HepG2 (cell line): ENCODE measurements around the gene WWTR1. TPM values are rescaled to one million over a fixed set of nuclear protein-coding genes. Genes with fewer than 3 reads are reported as not detected.

Source experiments
- ATAC-seq: fragments of 200-7000 bp; cut with Tn5 transposase; 3 replicates; pipeline ENCODE4 v1.9.1; 2020; ENCODE audit warnings: mild to moderate bottlenecking, moderate library complexity
- BruUV-seq: library from RNA; stranded (reverse); fragments of 400-500 nt; replicated peaks from 2 replicates; lab custom pipeline; 2021; lab: Mats Ljungman, UMichigan
- CTCF ChIA-PET: fragments of 300-600 bp; formaldehyde crosslinking; extraction: SDS; loops from one replicate; lab custom pipeline; 2021; ENCODE audit warnings: low total read pairs, inconsistent platforms, low intra/inter-chr PET ratio; lab: Yijun Ruan, JAX
- POLR2A ChIA-PET: fragments of 350-600 bp; sonication (Branson Sonifier 250); formaldehyde crosslinking; loops from one replicate; lab custom pipeline; 2020; ENCODE audit warnings: antibody characterized with exemption, inconsistent platforms; lab: Yijun Ruan, JAX
- DNase-seq: peaks from one replicate; pipeline ENCODE4 v3.0.0-alpha.2; 2015; ENCODE audit warnings: low spot score
- FAIRE-seq: peaks from 3 replicates; lab custom pipeline; 2011; peaks lifted over from hg19 to GRCh38; lab: Jason Lieb, UNC
- H2AFZ ChIP-seq: one replicate; pipeline ENCODE4 v1.6.1; 2011; ENCODE audit warnings: low read length, inconsistent platforms
- H3K27ac ChIP-seq: fragments of 300-600 bp; 3 replicates; pipeline ENCODE4 v1.8.0; 2011; ENCODE audit warnings: mixed run types, mild to moderate bottlenecking, mixed read lengths, low read length, inconsistent platforms; ENCODE audit not compliant: insufficient read depth; ENCODE audit errors: extremely low read length
- H3K27me3 ChIP-seq, 2 experiments: fragments of 200-600 bp in 1 of 2; 2 replicates in 1 of 2; 3 replicates in 1 of 2; pipeline versions ENCODE4 v1.6.0 to v1.8.0; 2011; ENCODE audit warnings: low read length in 2 of 2, mild to moderate bottlenecking in 2 of 2, moderate library complexity in 2 of 2, inconsistent platforms in 1 of 2; ENCODE audit not compliant: insufficient read depth in 2 of 2, control insufficient read depth in 1 of 2
- H3K36me3 ChIP-seq, 2 experiments: fragments of 200-600 bp in 1 of 2; replicated peaks in 1 of 2; 2 replicates in 1 of 2; 3 replicates in 1 of 2; pipeline versions ENCODE4 v1.5.1 to v1.8.0; 2011; ENCODE audit warnings: low read length in 2 of 2, inconsistent platforms in 1 of 2; ENCODE audit not compliant: insufficient read depth in 2 of 2, control insufficient read depth in 1 of 2
- H3K4me1 ChIP-seq: 2 replicates; pipeline ENCODE4 v1.5.1; 2012; ENCODE audit warnings: low read length, inconsistent platforms; ENCODE audit not compliant: insufficient read depth
- H3K4me2 ChIP-seq: 2 replicates; pipeline ENCODE4 v1.6.0; 2011; ENCODE audit warnings: low read depth, low read length, inconsistent platforms
- H3K4me3 ChIP-seq, 3 experiments: fragments of 200-600 bp in 1 of 3; sonication (generic), shearing (Covaris generic) in 1 of 3; replicated peaks in 1 of 3; 2 replicates each; pipeline ENCODE4 v1.5.1; 2011 to 2016; ENCODE audit warnings: low read length in 3 of 3, inconsistent platforms in 2 of 3, low read depth in 2 of 3, mild to moderate bottlenecking in 2 of 3, control low read depth in 1 of 3, mixed read lengths in 1 of 3; ENCODE audit not compliant: insufficient read depth in 1 of 3
- H3K79me2 ChIP-seq: one replicate; pipeline ENCODE4 v1.6.1; 2011; ENCODE audit warnings: low read length, inconsistent platforms; ENCODE audit not compliant: insufficient read depth
- H3K9ac ChIP-seq: 2 replicates; pipeline ENCODE4 v1.6.0; 2011; ENCODE audit warnings: mild to moderate bottlenecking, low read depth, low read length, inconsistent platforms; ENCODE audit not compliant: insufficient read depth
- H3K9me3 ChIP-seq: 2 replicates; pipeline ENCODE4 v1.5.1; 2012; ENCODE audit warnings: mild to moderate bottlenecking, low read length
- H4K20me1 ChIP-seq: 2 replicates; pipeline ENCODE4 v1.6.0; 2011; ENCODE audit warnings: inconsistent platforms, mild to moderate bottlenecking, low read length, moderate library complexity; ENCODE audit not compliant: insufficient read depth
- ATF7 ChIP-seq, 2 experiments: fragments of 450-650 bp in 1 of 2; sonication (generic) in 1 of 2; formaldehyde crosslinking in 1 of 2; IDR thresholded peaks; 2 replicates each; pipeline versions ENCODE4 v1.4.0 to v1.6.1; 2016 to 2020; ENCODE audit warnings: antibody characterized with exemption in 1 of 2, mild to moderate bottlenecking in 1 of 2, missing genetic modification reagents in 1 of 2
- IRX3 ChIP-seq: sonication (generic); formaldehyde crosslinking; IDR thresholded peaks from 2 replicates; pipeline ENCODE4 v1.8.1; 2023; ENCODE audit warnings: mild to moderate bottlenecking, low read depth, missing genetic modification reagents, borderline replicate concordance
- NFATC3 ChIP-seq: sonication (generic); formaldehyde crosslinking; IDR thresholded peaks from 2 replicates; pipeline ENCODE4 v1.5.1; 2020; ENCODE audit warnings: mild to moderate bottlenecking, missing genetic modification reagents
- PAX8 ChIP-seq: sonication (generic); formaldehyde crosslinking; IDR thresholded peaks from 2 replicates; pipeline ENCODE4 v1.8.0; 2022; ENCODE audit warnings: mild to moderate bottlenecking, missing genetic modification reagents, borderline replicate concordance
- POLR2AphosphoS5 ChIP-seq: IDR thresholded peaks from 2 replicates; pipeline ENCODE4 v1.6.1; 2012; ENCODE audit warnings: low read depth, low read length
- ZKSCAN8 ChIP-seq: IDR thresholded peaks from 2 replicates; pipeline ENCODE4 v1.6.1; 2016; ENCODE audit warnings: borderline replicate concordance, missing genetic modification reagents, missing compliant biosample characterization
- ZNF234 ChIP-seq: sonication (generic); formaldehyde crosslinking; conservative IDR thresholded peaks from 2 replicates; pipeline ENCODE4 v1.5.1; 2020; ENCODE audit warnings: mild to moderate bottlenecking, missing genetic modification reagents
- ZNF256 ChIP-seq: sonication (generic); formaldehyde crosslinking; conservative IDR thresholded peaks from 2 replicates; pipeline ENCODE4 v1.4.0; 2020; ENCODE audit warnings: missing genetic modification reagents
- ZNF331 ChIP-seq: sonication (generic); formaldehyde crosslinking; IDR thresholded peaks from 2 replicates; pipeline ENCODE4 v1.4.0; 2020; ENCODE audit warnings: missing genetic modification reagents
- ZNF546 ChIP-seq: sonication (generic); formaldehyde crosslinking; conservative IDR thresholded peaks from 2 replicates; pipeline ENCODE4 v1.8.1; 2023; ENCODE audit warnings: mild to moderate bottlenecking, missing genetic modification reagents
- ZNF878 ChIP-seq: sonication (generic); formaldehyde crosslinking; IDR thresholded peaks from 2 replicates; pipeline ENCODE4 v1.8.1; 2023; ENCODE audit warnings: mild to moderate bottlenecking, missing genetic modification reagents, moderate library complexity
- WGBS: methylation state at CpG from one replicate; pipeline ENCODE4 v1.1.6; 2017; ENCODE audit warnings: low lambda C conversion rate; 5-methylcytosine and 5-hydroxymethylcytosine counted together
- in situ Hi-C: cut with HindIII; loops from 2 replicates; pipeline ENCODE4 v1.10.0; 2017; ENCODE audit warnings: low pct_unique_long_range_greater_than_20kb; ENCODE audit not compliant: extremely low pct_ligation_motif_present
- intact Hi-C: fragments of 100-400 bp; cut with micrococcal nuclease; formaldehyde crosslinking; loops from one replicate; pipeline ENCODE4 v1.10.0; 2022; ENCODE audit not compliant: unreplicated experiment
- polyA plus RNA-seq, 8 experiments: library from polyadenylated mRNA; depleted of rRNA in 3 of 8; stranded (reverse) in 7 of 8; unstranded in 1 of 8; fragments of >200 nt; fragmentation: Illumina TruSeq in 4 of 8; extraction: Trizol in 4 of 8; gene quantifications; 2 replicates each; pipeline versions ENCODE4 v1.2.1 to v1.2.3, GENCODE V29; 2011 to 2016; ENCODE audit warnings: low read depth in 4 of 8, missing spikeins in 1 of 8, mixed read lengths in 1 of 8; ENCODE audit not compliant: insufficient read depth in 1 of 8
- total RNA-seq, 5 experiments: library from RNA; depleted of rRNA; stranded (reverse); fragments of >200 nt; fragmentation: Illumina TruSeq; extraction: Trizol; gene quantifications; 2 replicates each; pipeline ENCODE4 v1.2.3, GENCODE V29; 2016; ENCODE audit warnings: low read depth in 1 of 5
- TF ChIP-seq, protein P1 (sequence below): sonication (generic); formaldehyde crosslinking; IDR thresholded peaks from 2 replicates; pipeline ENCODE4 v1.8.1; 2023; ENCODE audit warnings: mild to moderate bottlenecking, missing genetic modification reagents, borderline replicate concordance
- TF ChIP-seq, protein P2 (sequence below): sonication (generic); formaldehyde crosslinking; IDR thresholded peaks from 2 replicates; pipeline ENCODE4 v1.8.1; 2023; ENCODE audit warnings: missing genetic modification reagents, inconsistent platforms, borderline replicate concordance
- TF ChIP-seq, protein P3 (sequence below): sonication (generic); formaldehyde crosslinking; IDR thresholded peaks from 2 replicates; pipeline ENCODE4 v1.4.0; 2020; ENCODE audit warnings: mild to moderate bottlenecking, missing genetic modification reagents
- TF ChIP-seq, protein P4 (sequence below): sonication (generic); formaldehyde crosslinking; IDR thresholded peaks from 2 replicates; pipeline ENCODE4 v1.5.0; 2020; ENCODE audit warnings: missing genetic modification reagents, mild to moderate bottlenecking, borderline replicate concordance
- TF ChIP-seq, protein P5 (sequence below): sonication (generic); formaldehyde crosslinking; IDR thresholded peaks from 2 replicates; pipeline ENCODE4 v1.9.0; 2021; ENCODE audit warnings: missing genetic modification reagents, mild to moderate bottlenecking, borderline replicate concordance

The WWTR1 gene
- total and polyA plus RNA-seq, 2 of the 13 experiments (the other 11 are each of a cell fraction or from before 2014, with no cell fraction given) = 19.7 to 139 TPM

DNA sequence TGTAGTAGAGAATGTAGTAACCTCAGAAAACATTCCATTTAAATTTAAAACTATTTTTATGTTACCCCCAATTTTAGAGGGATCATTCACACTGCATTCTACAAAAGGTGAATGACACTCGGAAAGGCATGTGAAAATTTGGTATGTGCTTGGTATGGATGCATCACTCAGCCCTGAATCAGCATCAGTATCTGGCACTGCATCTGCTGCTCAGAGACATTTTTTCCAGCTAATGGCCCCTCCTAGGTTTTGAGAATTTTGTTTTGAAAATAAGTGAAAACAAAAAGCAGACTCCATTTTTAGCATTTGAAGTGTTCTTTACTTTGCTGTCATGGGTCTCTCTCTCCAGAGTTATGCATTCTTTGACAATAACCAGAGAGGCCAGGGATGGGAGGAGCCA, 15.6 kb upstream of the WWTR1 start:
- Histone ChIP-seq H3K4me2 (no peak overlapping the region), H3K36me3 (no peaks in the 10 kb centered on the region), H3K27ac (no peak overlapping the region), H3K79me2 (no peaks in the 10 kb centered on the region), H3K27me3 (no peaks in the 10 kb centered on the region), H3K4me1 (peaks cover 25% of the 10 kb centered on the region), H3K4me3 (no peak overlapping the region), H4K20me1 (no peaks in the 10 kb centered on the region), H3K9ac (no peak overlapping the region), H2AFZ (no peak overlapping the region), H3K9me3 (no peaks in the 10 kb centered on the region)
- in situ Hi-C loops (no loop called here), intact Hi-C loops (loop anchor here (5.0 kb wide), 1 partner anchor 44 kb away; no protein-coding TSS in a partner anchor)
- no peak for ATAC-seq
- BruUV-seq = no TSS peak
- FAIRE-seq = no peak
- ChIA-PET POLR2A (interaction anchor here (5.3 kb wide), 1 partner anchor 14 kb away, joined by 59 read pairs; the partner anchor contains the start of gene WWTR1), CTCF (no interaction called here)
- WGBS = 100% methylated on average over 1 of the region's 1 CpG
- DNase-seq = no peak
- TF ChIP-seq ZNF546 (CRISPR knock-in tag) (no peak), PAX8 (CRISPR knock-in tag) (no peak), POLR2AphosphoS5 (no peak), ZNF234 (CRISPR knock-in tag) (no peak), IRX3 (no peak), ZKSCAN8 (no peak), ZNF256 (CRISPR knock-in tag) (no peak), ATF7 (IDR thresholded peaks at IDR 0.05) (no peak), ATF7 (CRISPR knock-in tag; IDR thresholded peaks at IDR 0.05) (no peak), NFATC3 (CRISPR knock-in tag) (no peak), ZNF331 (CRISPR knock-in tag) (no peak), ZNF878 (no peak)
- TF ChIP-seq, protein P1, sequence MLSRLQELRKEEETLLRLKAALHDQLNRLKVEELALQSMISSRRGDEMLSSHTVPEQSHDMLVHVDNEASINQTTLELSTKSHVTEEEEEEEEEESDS (CRISPR knock-in tag) = no peak
- TF ChIP-seq, protein P2, sequence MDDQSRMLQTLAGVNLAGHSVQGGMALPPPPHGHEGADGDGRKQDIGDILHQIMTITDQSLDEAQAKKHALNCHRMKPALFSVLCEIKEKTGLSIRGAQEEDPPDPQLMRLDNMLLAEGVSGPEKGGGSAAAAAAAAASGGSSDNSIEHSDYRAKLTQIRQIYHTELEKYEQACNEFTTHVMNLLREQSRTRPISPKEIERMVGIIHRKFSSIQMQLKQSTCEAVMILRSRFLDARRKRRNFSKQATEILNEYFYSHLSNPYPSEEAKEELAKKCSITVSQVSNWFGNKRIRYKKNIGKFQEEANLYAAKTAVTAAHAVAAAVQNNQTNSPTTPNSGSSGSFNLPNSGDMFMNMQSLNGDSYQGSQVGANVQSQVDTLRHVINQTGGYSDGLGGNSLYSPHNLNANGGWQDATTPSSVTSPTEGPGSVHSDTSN (CRISPR knock-in tag) = no peak
- TF ChIP-seq, protein P3, sequence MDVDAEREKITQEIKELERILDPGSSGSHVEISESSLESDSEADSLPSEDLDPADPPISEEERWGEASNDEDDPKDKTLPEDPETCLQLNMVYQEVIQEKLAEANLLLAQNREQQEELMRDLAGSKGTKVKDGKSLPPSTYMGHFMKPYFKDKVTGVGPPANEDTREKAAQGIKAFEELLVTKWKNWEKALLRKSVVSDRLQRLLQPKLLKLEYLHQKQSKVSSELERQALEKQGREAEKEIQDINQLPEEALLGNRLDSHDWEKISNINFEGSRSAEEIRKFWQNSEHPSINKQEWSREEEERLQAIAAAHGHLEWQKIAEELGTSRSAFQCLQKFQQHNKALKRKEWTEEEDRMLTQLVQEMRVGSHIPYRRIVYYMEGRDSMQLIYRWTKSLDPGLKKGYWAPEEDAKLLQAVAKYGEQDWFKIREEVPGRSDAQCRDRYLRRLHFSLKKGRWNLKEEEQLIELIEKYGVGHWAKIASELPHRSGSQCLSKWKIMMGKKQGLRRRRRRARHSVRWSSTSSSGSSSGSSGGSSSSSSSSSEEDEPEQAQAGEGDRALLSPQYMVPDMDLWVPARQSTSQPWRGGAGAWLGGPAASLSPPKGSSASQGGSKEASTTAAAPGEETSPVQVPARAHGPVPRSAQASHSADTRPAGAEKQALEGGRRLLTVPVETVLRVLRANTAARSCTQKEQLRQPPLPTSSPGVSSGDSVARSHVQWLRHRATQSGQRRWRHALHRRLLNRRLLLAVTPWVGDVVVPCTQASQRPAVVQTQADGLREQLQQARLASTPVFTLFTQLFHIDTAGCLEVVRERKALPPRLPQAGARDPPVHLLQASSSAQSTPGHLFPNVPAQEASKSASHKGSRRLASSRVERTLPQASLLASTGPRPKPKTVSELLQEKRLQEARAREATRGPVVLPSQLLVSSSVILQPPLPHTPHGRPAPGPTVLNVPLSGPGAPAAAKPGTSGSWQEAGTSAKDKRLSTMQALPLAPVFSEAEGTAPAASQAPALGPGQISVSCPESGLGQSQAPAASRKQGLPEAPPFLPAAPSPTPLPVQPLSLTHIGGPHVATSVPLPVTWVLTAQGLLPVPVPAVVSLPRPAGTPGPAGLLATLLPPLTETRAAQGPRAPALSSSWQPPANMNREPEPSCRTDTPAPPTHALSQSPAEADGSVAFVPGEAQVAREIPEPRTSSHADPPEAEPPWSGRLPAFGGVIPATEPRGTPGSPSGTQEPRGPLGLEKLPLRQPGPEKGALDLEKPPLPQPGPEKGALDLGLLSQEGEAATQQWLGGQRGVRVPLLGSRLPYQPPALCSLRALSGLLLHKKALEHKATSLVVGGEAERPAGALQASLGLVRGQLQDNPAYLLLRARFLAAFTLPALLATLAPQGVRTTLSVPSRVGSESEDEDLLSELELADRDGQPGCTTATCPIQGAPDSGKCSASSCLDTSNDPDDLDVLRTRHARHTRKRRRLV (CRISPR knock-in tag) = no peak
- TF ChIP-seq, protein P4, sequence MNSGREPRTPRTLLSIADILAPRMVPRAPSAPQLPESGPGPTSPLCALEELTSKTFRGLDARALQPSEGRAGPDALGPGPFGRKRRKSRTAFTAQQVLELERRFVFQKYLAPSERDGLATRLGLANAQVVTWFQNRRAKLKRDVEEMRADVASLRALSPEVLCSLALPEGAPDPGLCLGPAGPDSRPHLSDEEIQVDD = no peak
- TF ChIP-seq, protein P5, sequence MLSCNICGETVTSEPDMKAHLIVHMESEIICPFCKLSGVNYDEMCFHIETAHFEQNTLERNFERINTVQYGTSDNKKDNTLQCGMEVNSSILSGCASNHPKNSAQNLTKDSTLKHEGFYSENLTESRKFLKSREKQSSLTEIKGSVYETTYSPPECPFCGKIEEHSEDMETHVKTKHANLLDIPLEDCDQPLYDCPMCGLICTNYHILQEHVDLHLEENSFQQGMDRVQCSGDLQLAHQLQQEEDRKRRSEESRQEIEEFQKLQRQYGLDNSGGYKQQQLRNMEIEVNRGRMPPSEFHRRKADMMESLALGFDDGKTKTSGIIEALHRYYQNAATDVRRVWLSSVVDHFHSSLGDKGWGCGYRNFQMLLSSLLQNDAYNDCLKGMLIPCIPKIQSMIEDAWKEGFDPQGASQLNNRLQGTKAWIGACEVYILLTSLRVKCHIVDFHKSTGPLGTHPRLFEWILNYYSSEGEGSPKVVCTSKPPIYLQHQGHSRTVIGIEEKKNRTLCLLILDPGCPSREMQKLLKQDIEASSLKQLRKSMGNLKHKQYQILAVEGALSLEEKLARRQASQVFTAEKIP (CRISPR knock-in tag) = no peak
